ENCODE data around the gene HOMER2.
A peak's percentile ranks its signal among the peaks of the same experiment; 100 is the strongest.
"Not testable (repeated sequence)": the region's sequence is repeated elsewhere in the genome, so short reads cannot be mapped to it uniquely, and the experiment has no call there.

HOMER2 gene

GRCh38 chr15:82821396-82821795 lies 131.1 kb downstream of the HOMER2 start:
- H3K27ac ChIP-seq (ENCODE audit: extremely low read depth, low read depth, low read length); CTCF ChIA-PET; H3K4me1 ChIP-seq (ENCODE audit: control insufficient read depth, insufficient read depth, low read length); POLR2A ChIA-PET; H3K9me3 ChIP-seq (ENCODE audit: control insufficient read depth, insufficient read depth, low read depth, low read length); H3K4me3 ChIP-seq (ENCODE audit: low read depth, low read length): not testable (repeated sequence)
- peaks cover 75 to 85% of the 10 kb centered on the region in 2 experiments for H3K36me3 ChIP-seq (ENCODE audit: control insufficient read depth in 2 of 2, insufficient read depth in 1 of 2, low read length in 2 of 2)

DNA sequence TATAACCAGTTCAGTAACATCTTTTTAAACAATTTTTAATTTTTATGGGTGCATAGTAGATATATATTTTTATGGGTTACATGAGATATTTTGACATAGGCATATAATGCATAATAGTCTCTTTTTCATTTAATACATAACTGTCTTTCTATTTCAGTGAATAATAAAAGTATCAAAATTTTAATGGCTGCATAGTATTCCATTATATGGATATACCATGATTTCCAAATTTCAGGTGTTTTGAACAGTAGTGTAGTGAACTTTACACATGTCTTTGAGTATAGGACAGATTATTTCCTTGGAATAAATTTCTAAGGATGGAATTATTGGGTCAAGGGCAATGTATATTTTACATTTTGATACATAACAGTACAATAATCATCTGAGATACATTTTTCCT lies 132.4 kb downstream of the HOMER2 start:
- ChIA-PET POLR2A (no interaction called here), CTCF (interaction anchor here (0.6 kb wide), 1 partner anchor 37 kb away, joined by 3 read pairs; no protein-coding TSS in a partner anchor)
- Histone ChIP-seq H3K27ac (ENCODE audit: extremely low read depth, low read depth, low read length) (no peak overlapping the region), H3K9me3 (ENCODE audit: control insufficient read depth, insufficient read depth, low read depth, low read length) (no peaks in the 10 kb centered on the region), H3K36me3 (ENCODE audit: control insufficient read depth in 2 of 2, insufficient read depth in 1 of 2, low read length in 2 of 2) (peaks cover 75 to 81% of the 10 kb centered on the region in 2 experiments), H3K4me3 (ENCODE audit: low read depth, low read length) (no peak overlapping the region), H3K4me1 (ENCODE audit: control insufficient read depth, insufficient read depth, low read length) (no peaks in the 10 kb centered on the region)
- peak; percentile 81 for TF ChIP-seq ZNF146 (tag by site-specific recombination; IDR thresholded peaks at IDR 0.05)
- TF ChIP-seq, protein P1, sequence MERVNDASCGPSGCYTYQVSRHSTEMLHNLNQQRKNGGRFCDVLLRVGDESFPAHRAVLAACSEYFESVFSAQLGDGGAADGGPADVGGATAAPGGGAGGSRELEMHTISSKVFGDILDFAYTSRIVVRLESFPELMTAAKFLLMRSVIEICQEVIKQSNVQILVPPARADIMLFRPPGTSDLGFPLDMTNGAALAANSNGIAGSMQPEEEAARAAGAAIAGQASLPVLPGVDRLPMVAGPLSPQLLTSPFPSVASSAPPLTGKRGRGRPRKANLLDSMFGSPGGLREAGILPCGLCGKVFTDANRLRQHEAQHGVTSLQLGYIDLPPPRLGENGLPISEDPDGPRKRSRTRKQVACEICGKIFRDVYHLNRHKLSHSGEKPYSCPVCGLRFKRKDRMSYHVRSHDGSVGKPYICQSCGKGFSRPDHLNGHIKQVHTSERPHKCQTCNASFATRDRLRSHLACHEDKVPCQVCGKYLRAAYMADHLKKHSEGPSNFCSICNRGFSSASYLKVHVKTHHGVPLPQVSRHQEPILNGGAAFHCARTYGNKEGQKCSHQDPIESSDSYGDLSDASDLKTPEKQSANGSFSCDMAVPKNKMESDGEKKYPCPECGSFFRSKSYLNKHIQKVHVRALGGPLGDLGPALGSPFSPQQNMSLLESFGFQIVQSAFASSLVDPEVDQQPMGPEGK (tag by site-specific recombination; IDR thresholded peaks at IDR 0.05) = no peak

DNA sequence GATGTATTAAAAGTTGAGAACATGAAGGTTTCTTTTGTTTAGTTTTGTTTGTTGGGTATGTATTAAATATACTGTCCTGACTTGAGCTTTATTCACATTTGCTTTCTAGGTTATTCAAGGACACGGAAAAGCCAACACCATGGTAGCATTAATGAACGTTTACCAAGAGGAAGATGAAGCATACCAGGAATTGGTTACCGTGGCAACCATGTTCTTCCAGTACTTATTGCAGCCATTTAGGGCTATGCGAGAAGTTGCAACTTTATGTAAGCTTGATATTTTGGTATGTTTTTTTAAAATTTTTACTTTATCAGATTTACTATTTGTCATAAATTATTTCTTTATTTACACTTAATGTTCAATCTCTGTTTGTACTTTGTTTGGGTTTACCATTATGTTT lies 139.5 kb downstream of the HOMER2 start:
- CTCF ChIA-PET = interaction anchor here (0.6 to 1.1 kb wide), 4 partner anchors 32 to 187 kb away, joined by 3 to 7 read pairs (median 3); no protein-coding TSS in a partner anchor

More for the DNA sequence above, 139.5 kb downstream of the HOMER2 start:
- POLR2A ChIA-PET = interaction anchor here (0.6 to 2.1 kb wide), 3 partner anchors 63 to 273 kb away, joined by 3 to 6 read pairs (median 3); no protein-coding TSS in a partner anchor
- H3K27ac ChIP-seq (ENCODE audit: extremely low read depth, low read depth, low read length) = no peak overlapping the region
- H3K4me1 ChIP-seq (ENCODE audit: control insufficient read depth, insufficient read depth, low read length) = peaks cover 5% of the 10 kb centered on the region; the same call in 1 of the 2 replicates
- H3K4me3 ChIP-seq (ENCODE audit: low read depth, low read length) = no peak overlapping the region
- TF ChIP-seq HOXA7 (CRISPR knock-in tag; IDR thresholded peaks at IDR 0.05; ENCODE audit: borderline replicate concordance) (no peak), AEBP2 (tag by site-specific recombination; IDR thresholded peaks at IDR 0.05; ENCODE audit: borderline replicate concordance) (no peak), ZFP37 (tag by site-specific recombination; IDR thresholded peaks at IDR 0.05) (no peak), ZNF660 (tag by site-specific recombination; IDR thresholded peaks at IDR 0.05) (no peak), ZNF777 (tag by site-specific recombination; IDR thresholded peaks at IDR 0.05; ENCODE audit: borderline replicate concordance) (no peak)
- TF ChIP-seq, protein P2, sequence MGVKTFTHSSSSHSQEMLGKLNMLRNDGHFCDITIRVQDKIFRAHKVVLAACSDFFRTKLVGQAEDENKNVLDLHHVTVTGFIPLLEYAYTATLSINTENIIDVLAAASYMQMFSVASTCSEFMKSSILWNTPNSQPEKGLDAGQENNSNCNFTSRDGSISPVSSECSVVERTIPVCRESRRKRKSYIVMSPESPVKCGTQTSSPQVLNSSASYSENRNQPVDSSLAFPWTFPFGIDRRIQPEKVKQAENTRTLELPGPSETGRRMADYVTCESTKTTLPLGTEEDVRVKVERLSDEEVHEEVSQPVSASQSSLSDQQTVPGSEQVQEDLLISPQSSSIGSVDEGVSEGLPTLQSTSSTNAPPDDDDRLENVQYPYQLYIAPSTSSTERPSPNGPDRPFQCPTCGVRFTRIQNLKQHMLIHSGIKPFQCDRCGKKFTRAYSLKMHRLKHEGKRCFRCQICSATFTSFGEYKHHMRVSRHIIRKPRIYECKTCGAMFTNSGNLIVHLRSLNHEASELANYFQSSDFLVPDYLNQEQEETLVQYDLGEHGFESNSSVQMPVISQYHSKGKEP (tag by site-specific recombination; IDR thresholded peaks at IDR 0.05) = no peak
- TF ChIP-seq, protein P3, sequence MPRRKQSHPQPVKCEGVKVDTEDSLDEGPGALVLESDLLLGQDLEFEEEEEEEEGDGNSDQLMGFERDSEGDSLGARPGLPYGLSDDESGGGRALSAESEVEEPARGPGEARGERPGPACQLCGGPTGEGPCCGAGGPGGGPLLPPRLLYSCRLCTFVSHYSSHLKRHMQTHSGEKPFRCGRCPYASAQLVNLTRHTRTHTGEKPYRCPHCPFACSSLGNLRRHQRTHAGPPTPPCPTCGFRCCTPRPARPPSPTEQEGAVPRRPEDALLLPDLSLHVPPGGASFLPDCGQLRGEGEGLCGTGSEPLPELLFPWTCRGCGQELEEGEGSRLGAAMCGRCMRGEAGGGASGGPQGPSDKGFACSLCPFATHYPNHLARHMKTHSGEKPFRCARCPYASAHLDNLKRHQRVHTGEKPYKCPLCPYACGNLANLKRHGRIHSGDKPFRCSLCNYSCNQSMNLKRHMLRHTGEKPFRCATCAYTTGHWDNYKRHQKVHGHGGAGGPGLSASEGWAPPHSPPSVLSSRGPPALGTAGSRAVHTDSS (tag by site-specific recombination; IDR thresholded peaks at IDR 0.05) = no peak
- TF ChIP-seq, protein P4, sequence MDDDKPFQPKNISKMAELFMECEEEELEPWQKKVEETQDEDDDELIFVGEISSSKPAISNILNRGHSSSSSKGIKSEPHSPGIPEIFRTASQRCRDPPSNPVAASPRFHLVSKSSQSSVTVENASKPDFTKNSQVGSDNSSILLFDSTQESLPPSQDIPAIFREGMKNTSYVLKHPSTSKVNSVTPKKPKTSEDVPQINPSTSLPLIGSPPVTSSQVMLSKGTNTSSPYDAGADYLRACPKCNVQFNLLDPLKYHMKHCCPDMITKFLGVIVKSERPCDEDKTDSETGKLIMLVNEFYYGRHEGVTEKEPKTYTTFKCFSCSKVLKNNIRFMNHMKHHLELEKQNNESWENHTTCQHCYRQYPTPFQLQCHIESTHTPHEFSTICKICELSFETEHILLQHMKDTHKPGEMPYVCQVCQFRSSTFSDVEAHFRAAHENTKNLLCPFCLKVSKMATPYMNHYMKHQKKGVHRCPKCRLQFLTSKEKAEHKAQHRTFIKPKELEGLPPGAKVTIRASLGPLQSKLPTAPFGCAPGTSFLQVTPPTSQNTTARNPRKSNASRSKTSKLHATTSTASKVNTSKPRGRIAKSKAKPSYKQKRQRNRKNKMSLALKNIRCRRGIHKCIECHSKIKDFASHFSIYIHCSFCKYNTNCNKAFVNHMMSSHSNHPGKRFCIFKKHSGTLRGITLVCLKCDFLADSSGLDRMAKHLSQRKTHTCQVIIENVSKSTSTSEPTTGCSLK (tag by site-specific recombination; IDR thresholded peaks at IDR 0.05) = no peak
- peaks cover 45 to 46% of the 10 kb centered on the region in 2 experiments for H3K36me3 ChIP-seq (ENCODE audit: control insufficient read depth in 2 of 2, insufficient read depth in 1 of 2, low read length in 2 of 2)
- H3K9me3 ChIP-seq (ENCODE audit: control insufficient read depth, insufficient read depth, low read depth, low read length) = no peaks in the 10 kb centered on the region

Data from HEK293 (cell line).